ENCODE results near the gene EPX. TPM values are rescaled to one million over a fixed set of nuclear protein-coding genes. Genes with fewer than 3 reads are reported as not detected.

The EPX gene
- total RNA-seq, 1 donor from 2014 or later: 1.9 TPM

GRCh38 chr17:58252141-58252540 lies 59.6 kb downstream of the EPX start:
- DNase-seq: no peak

DNA sequence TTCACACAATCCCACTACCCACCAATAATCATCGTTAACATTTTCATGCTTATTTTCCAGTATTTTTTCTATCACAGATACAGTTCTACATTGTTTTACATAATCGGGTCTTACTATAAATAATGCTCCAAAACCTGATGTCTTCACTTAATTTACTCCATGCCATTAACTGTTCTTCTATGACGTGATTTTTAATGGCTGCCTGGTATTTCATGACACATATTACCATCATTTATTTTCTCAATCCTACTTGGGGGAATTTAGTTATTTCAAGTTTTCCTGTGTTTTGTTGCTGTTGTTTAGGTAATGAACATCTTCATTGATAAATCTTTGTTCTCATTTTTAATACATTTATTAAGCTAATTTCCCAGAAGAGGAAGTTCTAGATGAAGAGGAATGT lies 60.6 kb downstream of the EPX start:
- DNase-seq: no peak

Other genes with a start within 250 kb of the EPX start
- 7.6 TPM for gene CUEDC1, start 237.3 kb upstream of the EPX start, total RNA-seq
- gene VEZF1, start 204.5 kb upstream of the EPX start, total RNA-seq: 31.2 TPM
- 227 TPM for gene SRSF1, start 185.5 kb upstream of the EPX start, total RNA-seq
- 16.1 TPM for gene DYNLL2, start 109.3 kb upstream of the EPX start, total RNA-seq
- gene OR4D1, start 44.3 kb upstream of the EPX start, total RNA-seq: not detected
- not detected for gene OR4D2, start 25.7 kb upstream of the EPX start, total RNA-seq
- gene MKS1, start 26.5 kb downstream of the EPX start, total RNA-seq: 11.0 TPM
- not detected for gene LPO, start 45.9 kb downstream of the EPX start, total RNA-seq
- gene MPO, start 88.2 kb downstream of the EPX start, total RNA-seq: 51.1 TPM
- 3.9 TPM for gene TSPOAP1, start 136.1 kb downstream of the EPX start, total RNA-seq
- gene SUPT4H1, start 159.5 kb downstream of the EPX start, total RNA-seq: 35.0 TPM
- 9.9 TPM for gene RNF43, start 224.8 kb downstream of the EPX start, total RNA-seq